HepG2 (cell line): ENCODE results near the gene ORC3. TPM values are rescaled to one million over a fixed set of nuclear protein-coding genes. Genes with fewer than 3 reads are reported as not detected.

ENCODE experiments used
- AHR ChIP-seq: IDR thresholded peaks from 2 replicates; pipeline ENCODE4 v1.6.1; 2018; ENCODE audit warnings: missing genetic modification reagents, missing compliant biosample characterization
- ATF7 ChIP-seq, 2 experiments: fragments of 450-650 bp in 1 of 2; sonication (generic) in 1 of 2; formaldehyde crosslinking in 1 of 2; IDR thresholded peaks; 2 replicates each; pipeline versions ENCODE4 v1.4.0 to v1.6.1; 2016 to 2020; ENCODE audit warnings: antibody characterized with exemption in 1 of 2, mild to moderate bottlenecking in 1 of 2, missing genetic modification reagents in 1 of 2
- CSRNP1 ChIP-seq: sonication (generic); formaldehyde crosslinking; IDR thresholded peaks from 2 replicates; pipeline ENCODE4 v1.8.1; 2023; ENCODE audit warnings: mild to moderate bottlenecking, missing genetic modification reagents
- DMAP1 ChIP-seq: IDR thresholded peaks from 2 replicates; pipeline ENCODE4 v1.6.1; 2016
- ESRRA ChIP-seq: sonication (generic); formaldehyde crosslinking; IDR thresholded peaks from 2 replicates; pipeline ENCODE4 v1.5.1; 2020; ENCODE audit warnings: mild to moderate bottlenecking, low read depth, missing genetic modification reagents
- ETV5 ChIP-seq: IDR thresholded peaks from 2 replicates; pipeline ENCODE4 v1.6.1; 2018; ENCODE audit warnings: missing biosample characterization, missing genetic modification reagents, inconsistent platforms, borderline replicate concordance
- HDAC1 ChIP-seq: sonication (generic); formaldehyde crosslinking; IDR thresholded peaks from 2 replicates; pipeline ENCODE4 v1.5.1; 2020; ENCODE audit warnings: mild to moderate bottlenecking, missing genetic modification reagents
- IKZF5 ChIP-seq: IDR thresholded peaks from 2 replicates; pipeline ENCODE4 v1.6.1; 2018; ENCODE audit warnings: missing genetic modification reagents, mild to moderate bottlenecking, missing compliant biosample characterization
- MED13 ChIP-seq: sonication (generic); formaldehyde crosslinking; IDR thresholded peaks from 2 replicates; pipeline ENCODE4 v1.5.0; 2020; ENCODE audit warnings: missing genetic modification reagents
- MLX ChIP-seq: IDR thresholded peaks from 2 replicates; pipeline ENCODE4 v1.6.1; 2016
- MTA1 ChIP-seq: sonication (generic); formaldehyde crosslinking; IDR thresholded peaks from 2 replicates; pipeline ENCODE4 v1.4.0; 2020; ENCODE audit warnings: missing genetic modification reagents, mild to moderate bottlenecking, borderline replicate concordance
- REPIN1 ChIP-seq: sonication (generic); formaldehyde crosslinking; IDR thresholded peaks from 2 replicates; pipeline ENCODE4 v1.8.0; 2022; ENCODE audit warnings: missing genetic modification reagents, low read depth, mild to moderate bottlenecking, borderline replicate concordance
- RFX1 ChIP-seq: fragments of 450-650 bp; IDR thresholded peaks from 2 replicates; pipeline ENCODE4 v1.6.1; 2017
- SIX4 ChIP-seq: sonication (generic); formaldehyde crosslinking; IDR thresholded peaks from 2 replicates; pipeline ENCODE4 v1.4.0; 2020; ENCODE audit warnings: missing genetic modification reagents
- SMARCE1 ChIP-seq: fragments of 450-650 bp; IDR thresholded peaks from 2 replicates; pipeline ENCODE4 v1.6.1; 2017; ENCODE audit warnings: borderline replicate concordance
- SOX6 ChIP-seq, 2 experiments: fragments of 450-650 bp in 1 of 2; sonication (generic) in 1 of 2; formaldehyde crosslinking in 1 of 2; IDR thresholded peaks; 2 replicates each; pipeline versions ENCODE4 v1.4.0 to v1.6.1; 2017 to 2020; ENCODE audit warnings: antibody characterized with exemption in 1 of 2, mild to moderate bottlenecking in 1 of 2, missing genetic modification reagents in 1 of 2
- TCF7L2 ChIP-seq: IDR thresholded peaks from 2 replicates; pipeline ENCODE4 v1.6.1; 2011; ENCODE audit warnings: mild to moderate bottlenecking, low read depth, low read length, moderate library complexity
- TFDP1 ChIP-seq: IDR thresholded peaks from 2 replicates; pipeline ENCODE4 v1.6.1; 2016; ENCODE audit warnings: missing compliant biosample characterization, missing genetic modification reagents, borderline replicate concordance
- TRAFD1 ChIP-seq: sonication (generic); formaldehyde crosslinking; IDR thresholded peaks from 2 replicates; pipeline ENCODE4 v1.5.1; 2020; ENCODE audit warnings: missing genetic modification reagents, mild to moderate bottlenecking, borderline replicate concordance
- XRCC5 ChIP-seq: fragments of 200-400 bp; formaldehyde crosslinking; optimal IDR thresholded peaks from 2 replicates; pipeline ENCODE3; 2017; ENCODE audit warnings: mild to moderate bottlenecking, low read length
- YEATS2 ChIP-seq: sonication (generic); formaldehyde crosslinking; IDR thresholded peaks from 2 replicates; pipeline ENCODE4 v1.4.0; 2020; ENCODE audit warnings: missing genetic modification reagents, borderline replicate concordance
- ZBTB43 ChIP-seq: sonication (generic); formaldehyde crosslinking; conservative IDR thresholded peaks from 2 replicates; pipeline ENCODE4 v1.4.0; 2020; ENCODE audit warnings: missing genetic modification reagents
- ZNF260 ChIP-seq: sonication (generic); formaldehyde crosslinking; IDR thresholded peaks from 2 replicates; pipeline ENCODE4 v1.4.0; 2020; ENCODE audit warnings: missing genetic modification reagents, low read depth, mild to moderate bottlenecking, borderline replicate concordance
- ZNF33A ChIP-seq: sonication (generic); formaldehyde crosslinking; IDR thresholded peaks from 2 replicates; pipeline ENCODE4 v1.5.1; 2020; ENCODE audit warnings: missing genetic modification reagents, mild to moderate bottlenecking, moderate library complexity, borderline replicate concordance
- polyA plus RNA-seq, 8 experiments: library from polyadenylated mRNA; depleted of rRNA in 3 of 8; stranded (reverse) in 7 of 8; unstranded in 1 of 8; fragments of >200 nt; fragmentation: Illumina TruSeq in 4 of 8; extraction: Trizol in 4 of 8; gene quantifications; 2 replicates each; pipeline versions ENCODE4 v1.2.1 to v1.2.3, GENCODE V29; 2011 to 2016; ENCODE audit warnings: low read depth in 4 of 8, missing spikeins in 1 of 8, mixed read lengths in 1 of 8; ENCODE audit not compliant: insufficient read depth in 1 of 8
- total RNA-seq, 5 experiments: library from RNA; depleted of rRNA; stranded (reverse); fragments of >200 nt; fragmentation: Illumina TruSeq; extraction: Trizol; gene quantifications; 2 replicates each; pipeline ENCODE4 v1.2.3, GENCODE V29; 2016; ENCODE audit warnings: low read depth in 1 of 5

ORC3 gene
- total and polyA plus RNA-seq, 2 of the 13 experiments (the other 11 are each of a cell fraction or from before 2014, with no cell fraction given), result 21.8 to 43.5 TPM

- TF ChIP-seq SIX4 (CRISPR knock-in tag) (no peak), CSRNP1 (no peak), DMAP1 (CRISPR knock-in tag) (no peak), ATF7 (IDR thresholded peaks at IDR 0.05) (no peak), ATF7 (CRISPR knock-in tag; IDR thresholded peaks at IDR 0.05) (no peak), RFX1 (no peak), YEATS2 (CRISPR knock-in tag) (no peak), IKZF5 (CRISPR knock-in tag) (0 out of 2 replicates have a peak, but pooled peaks have one; percentile 35), TRAFD1 (CRISPR knock-in tag) (no peak), ZNF260 (no peak), REPIN1 (CRISPR knock-in tag) (no peak; the same call in 1 of the 2 replicates), XRCC5 (no peak), SOX6 (IDR thresholded peaks at IDR 0.05) (no peak), SOX6 (CRISPR knock-in tag; IDR thresholded peaks at IDR 0.05) (peak; percentile 99), TFDP1 (CRISPR knock-in tag) (peak; percentile 14; the same call in 1 of the 2 replicates), MED13 (peak; percentile 80; the same call in 1 of the 2 replicates), ZBTB43 (no peak), ZNF33A (CRISPR knock-in tag) (no peak), HDAC1 (CRISPR knock-in tag) (no peak), TCF7L2 (peak; percentile 71), AHR (CRISPR knock-in tag) (no peak), SMARCE1 (no peak), MTA1 (CRISPR knock-in tag) (no peak), ETV5 (peak; percentile 32; the same call in 1 of the 2 replicates), ESRRA (CRISPR knock-in tag) (no peak), MLX (CRISPR knock-in tag) (peak; percentile 61; the same call in 1 of the 2 replicates)
Measured at GRCh38 chr6:87583822-87584221, 6.1 kb upstream of the ORC3 start (continued).
